H1 (cell line): ENCODE data around the gene IFITM10. TPM values are rescaled to one million over a fixed set of nuclear protein-coding genes. Genes with fewer than 3 reads are reported as not detected.

Experiments used
- CTCF ChIA-PET: fragments of 300-600 bp; sonication (Branson Sonifier 250); formaldehyde crosslinking; loops from one replicate; lab custom pipeline; 2021; ENCODE audit not compliant: partially characterized antibody; lab: Charles Lee
- POLR2A ChIA-PET: fragments of 300-600 bp; sonication (Branson Sonifier 250); formaldehyde crosslinking; loops from one replicate; lab custom pipeline; 2021; ENCODE audit warnings: inconsistent platforms; ENCODE audit not compliant: partially characterized antibody; lab: Charles Lee
- DNase-seq, 2 experiments: peaks; one replicate each; pipeline versions ENCODE4 v3.0.0 to v3.0.0-alpha.2; 2010 to 2022; ENCODE audit warnings: low spot score in 2 of 2, low read depth in 1 of 2, mixed read lengths in 1 of 2
- FAIRE-seq: peaks from 2 replicates; lab custom pipeline; 2011; peaks lifted over from hg19 to GRCh38; lab: Jason Lieb, UNC
- H2AFZ ChIP-seq: 2 replicates; pipeline ENCODE4 v1.8.1; 2012; ENCODE audit warnings: low read length, inconsistent platforms
- H2AK5ac ChIP-seq: 2 replicates; pipeline ENCODE4 v1.6.1; 2013; ENCODE audit warnings: low read depth, low read length
- H2BK120ac ChIP-seq: replicated peaks from 2 replicates; pipeline ENCODE3; 2013; ENCODE audit warnings: low read depth, low read length, inconsistent platforms
- H2BK12ac ChIP-seq: 2 replicates; pipeline ENCODE4 v1.6.1; 2013; ENCODE audit warnings: low read depth, low read length
- H2BK15ac ChIP-seq: 2 replicates; pipeline ENCODE4 v1.6.1; 2013; ENCODE audit warnings: low read length
- H2BK20ac ChIP-seq: 2 replicates; pipeline ENCODE4 v1.6.1; 2013; ENCODE audit warnings: low read length
- H2BK5ac ChIP-seq: 2 replicates; pipeline ENCODE4 v1.6.1; 2013; ENCODE audit warnings: low read depth, low read length
- H3K14ac ChIP-seq: 2 replicates; pipeline ENCODE4 v1.6.1; 2013; ENCODE audit warnings: inconsistent platforms; ENCODE audit not compliant: insufficient read length
- H3K18ac ChIP-seq: 2 replicates; pipeline ENCODE4 v1.6.1; 2013; ENCODE audit warnings: low read length; ENCODE audit errors: extremely low read depth
- H3K23ac ChIP-seq: 2 replicates; pipeline ENCODE4 v1.6.1; 2013; ENCODE audit warnings: inconsistent platforms; ENCODE audit not compliant: insufficient read length
- H3K23me2 ChIP-seq: 2 replicates; pipeline ENCODE4 v1.6.1; 2013; ENCODE audit warnings: low read depth, low read length
- H3K27ac ChIP-seq: 2 replicates; pipeline ENCODE4 v1.6.1; 2011; ENCODE audit warnings: low read depth, low read length, inconsistent platforms
- H3K27me3 ChIP-seq, 4 experiments: replicated peaks in 1 of 4; 1 replicate in 1 of 4; 2 replicates in 3 of 4; pipeline versions ENCODE4 v1.6.1 to v1.8.1; 2011 to 2013; ENCODE audit warnings: low read length in 3 of 4, mild to moderate bottlenecking in 3 of 4, inconsistent platforms in 2 of 4, mixed read lengths in 2 of 4, moderate library complexity in 1 of 4; ENCODE audit not compliant: control insufficient read depth in 3 of 4, insufficient read depth in 3 of 4; ENCODE audit errors: extremely low read depth in 1 of 4
- H3K36me3 ChIP-seq, 4 experiments: 2 replicates each; pipeline versions ENCODE4 v1.6.1 to v1.8.1; 2011 to 2013; ENCODE audit warnings: mild to moderate bottlenecking in 4 of 4, low read length in 3 of 4, moderate library complexity in 2 of 4, control low read depth in 1 of 4, inconsistent platforms in 1 of 4; ENCODE audit not compliant: insufficient read depth in 4 of 4, control insufficient read depth in 2 of 4
- H3K4ac ChIP-seq: replicated peaks from 2 replicates; pipeline ENCODE3; 2013; ENCODE audit warnings: low read length, low read depth, mixed read lengths, inconsistent platforms; ENCODE audit not compliant: insufficient read length
- H3K4me1 ChIP-seq, 4 experiments: replicated peaks in 1 of 4; 1 replicate in 1 of 4; 2 replicates in 3 of 4; pipeline versions ENCODE4 v1.6.1 to v1.8.1; 2011 to 2013; ENCODE audit warnings: low read length in 3 of 4, inconsistent platforms in 2 of 4, mixed read lengths in 1 of 4; ENCODE audit not compliant: insufficient read depth in 4 of 4, control insufficient read depth in 3 of 4
- H3K4me2 ChIP-seq, 2 experiments: 2 replicates each; pipeline versions ENCODE4 v1.6.1 to v1.8.1; 2011 to 2013; ENCODE audit warnings: low read depth in 2 of 2, low read length in 2 of 2, control low read depth in 1 of 2, inconsistent platforms in 1 of 2, mild to moderate bottlenecking in 1 of 2; ENCODE audit not compliant: insufficient read depth in 1 of 2
- H3K4me3 ChIP-seq, 4 experiments: fragments of 200-600, 300-600 bp in 1 of 4; sonication (generic), shearing (Covaris generic), sonication (Bioruptor Twin) in 1 of 4; 2 replicates each; pipeline versions ENCODE4 v1.5.1 to v1.8.1; 2011 to 2016; ENCODE audit warnings: low read length in 4 of 4, low read depth in 3 of 4, control low read depth in 2 of 4, inconsistent platforms in 2 of 4, mild to moderate bottlenecking in 2 of 4, mixed read lengths in 1 of 4, moderate library complexity in 1 of 4; ENCODE audit not compliant: insufficient read depth in 2 of 4; ENCODE audit errors: extremely low read depth in 1 of 4
- H3K56ac ChIP-seq: replicated peaks from 2 replicates; pipeline ENCODE3; 2013; ENCODE audit warnings: low read depth, mild to moderate bottlenecking, mixed read lengths, low read length, inconsistent platforms; ENCODE audit not compliant: insufficient read length
- H3K79me1 ChIP-seq: 2 replicates; pipeline ENCODE4 v1.6.1; 2013; ENCODE audit warnings: low read depth, low read length, control low read depth
- H3K79me2 ChIP-seq, 2 experiments: 2 replicates each; pipeline versions ENCODE4 v1.6.1 to v1.8.1; 2012 to 2013; ENCODE audit warnings: low read length in 2 of 2, mild to moderate bottlenecking in 2 of 2, inconsistent platforms in 1 of 2; ENCODE audit not compliant: insufficient read depth in 2 of 2, control insufficient read depth in 1 of 2
- H3K9ac ChIP-seq, 4 experiments: replicated peaks in 1 of 4; 1 replicate in 1 of 4; 2 replicates in 3 of 4; pipeline versions ENCODE4 v1.6.1 to v1.8.1; 2011 to 2013; ENCODE audit warnings: low read depth in 3 of 4, low read length in 3 of 4, control low read depth in 2 of 4, mild to moderate bottlenecking in 2 of 4, moderate library complexity in 2 of 4, inconsistent platforms in 1 of 4; ENCODE audit errors: extremely low read depth in 1 of 4
- H3K9me3 ChIP-seq, 2 experiments: 2 replicates each; pipeline versions ENCODE4 v1.6.1 to v1.8.1; 2012 to 2013; ENCODE audit warnings: mild to moderate bottlenecking in 2 of 2, moderate library complexity in 2 of 2, control low read depth in 1 of 2, inconsistent platforms in 1 of 2, low read depth in 1 of 2, low read length in 1 of 2, mixed read lengths in 1 of 2; ENCODE audit not compliant: insufficient read depth in 2 of 2
- H4K20me1 ChIP-seq, 2 experiments: replicated peaks in 1 of 2; 2 replicates each; pipeline versions ENCODE3 to v1.8.1; 2011 to 2013; ENCODE audit warnings: inconsistent platforms in 2 of 2, low read length in 2 of 2, mild to moderate bottlenecking in 1 of 2; ENCODE audit not compliant: insufficient read depth in 2 of 2, control insufficient read depth in 1 of 2
- H4K5ac ChIP-seq: 2 replicates; pipeline ENCODE4 v1.6.1; 2013; ENCODE audit warnings: low read length, low read depth, mixed read lengths, inconsistent platforms; ENCODE audit not compliant: insufficient read length
- H4K8ac ChIP-seq: 2 replicates; pipeline ENCODE4 v1.8.0; 2013; ENCODE audit warnings: mild to moderate bottlenecking, moderate library complexity, low read length, inconsistent platforms; ENCODE audit not compliant: insufficient read depth; ENCODE audit errors: extremely low read depth
- H4K91ac ChIP-seq: replicated peaks from 2 replicates; pipeline ENCODE3; 2013; ENCODE audit warnings: low read length, mixed read lengths, inconsistent platforms; ENCODE audit not compliant: insufficient read length
- CBX5 ChIP-seq: fragments of 300-800, 300-1000 bp; sonication (generic); IDR thresholded peaks from 2 replicates; pipeline ENCODE4 v1.7.1; 2016; ENCODE audit warnings: antibody characterized with exemption, low read length, low read depth
- JUND ChIP-seq: IDR thresholded peaks from 2 replicates; pipeline ENCODE4 v1.6.1; 2011; ENCODE audit warnings: mild to moderate bottlenecking, improper control_type of control experiment, low read length
- MAFK ChIP-seq: IDR thresholded peaks from 2 replicates; pipeline ENCODE4 v1.6.1; 2012; ENCODE audit warnings: low read depth, mild to moderate bottlenecking, improper control_type of control experiment, low read length
- POU5F1 ChIP-seq: IDR thresholded peaks from 2 replicates; pipeline ENCODE4 v1.6.1; 2011; ENCODE audit warnings: low read depth, mild to moderate bottlenecking, low read length, moderate library complexity
- WGBS, 2 experiments: shearing (Covaris generic) in 1 of 2; methylation state at CpG; one replicate each; pipeline versions ENCODE4 v1.1.6 to v1.1.7; 2013 to 2015; ENCODE audit warnings: low lambda C conversion rate in 2 of 2, mixed read lengths in 2 of 2, inconsistent platforms in 1 of 2, low coverage in 1 of 2, missing lambda C conversion rate in 1 of 2; ENCODE audit not compliant: insufficient replicate concordance in 2 of 2, insufficient coverage in 1 of 2, insufficient read length in 1 of 2; ENCODE audit errors: extremely low coverage in 1 of 2, missing lambda C conversion rate in 1 of 2; 5-methylcytosine and 5-hydroxymethylcytosine counted together
- polyA plus RNA-seq, 7 experiments: library from polyadenylated mRNA; depleted of rRNA in 3 of 7; stranded (reverse) in 5 of 7; unstranded in 2 of 7; fragments of >200 nt in 5 of 7; fragments of 200-250 nt in 2 of 7; gene quantifications; 1 replicate in 5 of 7; 2 replicates in 1 of 7; 4 replicates in 1 of 7; pipeline versions ENCODE4 v1.2.1 to v1.2.3, GENCODE V29; 2011 to 2013; ENCODE audit warnings: missing spikeins in 2 of 7, mixed read lengths in 2 of 7
- total RNA-seq: library from RNA; stranded (reverse); fragmentation: NEBNext Ultra II Directional; extraction: Animal tissue kit (Norgen Biotek cat#: 25700); gene quantifications from 2 replicates; pipeline ENCODE4 v1.2.1, GENCODE V29; 2021
- TF ChIP-seq, protein P1 (sequence below): IDR thresholded peaks from 2 replicates; pipeline ENCODE4 v1.6.1; 2012; ENCODE audit warnings: inconsistent platforms
- TF ChIP-seq, protein P2 (sequence below): IDR thresholded peaks from 2 replicates; pipeline ENCODE4 v1.6.1; 2011; ENCODE audit warnings: low read length, improper control_type of control experiment

IFITM10 gene
- total and polyA plus RNA-seq, 2 of the 8 experiments (the other 6 are each of a cell fraction or from before 2014, with no cell fraction given), result 0.08 to 0.22 TPM

DNA sequence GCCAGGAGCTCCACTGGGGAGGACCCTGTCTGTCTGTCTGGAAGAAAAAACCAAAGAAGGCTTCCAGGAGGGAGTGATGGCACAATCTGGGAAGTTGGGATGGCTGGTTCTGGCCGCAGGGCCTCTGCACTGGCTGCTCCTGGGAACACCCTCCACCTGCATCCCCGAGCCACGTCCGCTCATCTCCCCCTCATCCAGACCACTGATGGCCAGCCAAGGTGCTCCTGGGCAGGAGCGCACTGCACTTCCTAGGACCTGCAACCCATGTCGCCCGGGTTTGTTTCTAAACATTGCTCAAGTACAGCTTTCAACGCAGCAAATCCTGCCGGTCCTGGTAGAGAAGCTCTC lies 4.9 kb upstream of the IFITM10 start:
- Histone ChIP-seq H4K91ac (no peak overlapping the region), H3K79me1 (no peaks in the 10 kb centered on the region), H2BK12ac (no peak overlapping the region), H3K9ac (no peak overlapping the region), H2BK5ac (0 out of 2 replicates have a peak overlapping the region, but pooled peaks have one; percentile 60), H3K4me1 (peaks cover 0 to 6% (median 0%) of the 10 kb centered on the region in 4 experiments; a peak in 1 of 7 replicates), H3K23me2 (no peaks in the 10 kb centered on the region), H3K14ac (no peak overlapping the region), H2AK5ac (no peak overlapping the region), H2BK20ac (no peak overlapping the region), H3K79me2 (no peaks in the 10 kb centered on the region), H4K8ac (no peak overlapping the region), H2AFZ (no peak overlapping the region), H2BK15ac (no peak overlapping the region), H3K4ac (no peak overlapping the region), H3K23ac (no peak overlapping the region), H3K36me3 (peaks cover 0 to 28% (median 6%) of the 10 kb centered on the region in 4 experiments; a peak in 4 of 8 replicates), H3K27me3 (peaks cover 0 to under 1% (median 0%) of the 10 kb centered on the region in 4 experiments; a peak in 1 of 7 replicates), H3K27ac (no peak overlapping the region), H3K9me3 (no peaks in the 10 kb centered on the region), H3K4me3 (no peak overlapping the region), H3K56ac (no peak overlapping the region), H4K20me1 (peaks cover 6 to 16% of the 10 kb centered on the region in 2 experiments), H3K4me2 (no peak overlapping the region), H2BK120ac (no peak overlapping the region), H3K18ac (no peak overlapping the region), H4K5ac (no peak overlapping the region)
- ChIA-PET POLR2A (interaction anchor here (0.6 to 1.2 kb wide), 3 partner anchors 24 to 978 kb away, joined by 3 read pairs; partner anchors contain the start of gene GATD1), CTCF (interaction anchor here (0.9 to 1.5 kb wide), 4 partner anchors 11 to 63 kb away, joined by 3 to 6 read pairs (median 3); no protein-coding TSS in a partner anchor)
- no peak for FAIRE-seq
- no peak for TF ChIP-seq MAFK
- TF ChIP-seq, protein P1, sequence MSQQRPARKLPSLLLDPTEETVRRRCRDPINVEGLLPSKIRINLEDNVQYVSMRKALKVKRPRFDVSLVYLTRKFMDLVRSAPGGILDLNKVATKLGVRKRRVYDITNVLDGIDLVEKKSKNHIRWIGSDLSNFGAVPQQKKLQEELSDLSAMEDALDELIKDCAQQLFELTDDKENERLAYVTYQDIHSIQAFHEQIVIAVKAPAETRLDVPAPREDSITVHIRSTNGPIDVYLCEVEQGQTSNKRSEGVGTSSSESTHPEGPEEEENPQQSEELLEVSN, result no peak
- TF ChIP-seq, protein P2, sequence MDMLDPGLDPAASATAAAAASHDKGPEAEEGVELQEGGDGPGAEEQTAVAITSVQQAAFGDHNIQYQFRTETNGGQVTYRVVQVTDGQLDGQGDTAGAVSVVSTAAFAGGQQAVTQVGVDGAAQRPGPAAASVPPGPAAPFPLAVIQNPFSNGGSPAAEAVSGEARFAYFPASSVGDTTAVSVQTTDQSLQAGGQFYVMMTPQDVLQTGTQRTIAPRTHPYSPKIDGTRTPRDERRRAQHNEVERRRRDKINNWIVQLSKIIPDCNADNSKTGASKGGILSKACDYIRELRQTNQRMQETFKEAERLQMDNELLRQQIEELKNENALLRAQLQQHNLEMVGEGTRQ, result no peak
- no peak for TF ChIP-seq CBX5
- no peak for TF ChIP-seq JUND
- TF ChIP-seq POU5F1, result no peak
- no peak for DNase-seq
- 88% methylated on average over 9 of the region's 9 CpGs; no CpG with 5 or more reads in 1 of the 2 experiments for WGBS, 2 experiments
